GM12892 (cell line): Measurements from ENCODE around the gene ZNF135.

Source experiments
- POLR2A ChIP-seq: IDR thresholded peaks from 2 replicates; pipeline ENCODE4 v1.6.1; 2011; ENCODE audit warnings: low read depth, low read length, control low read depth
- POLR2AphosphoS5 ChIP-seq: IDR thresholded peaks from 2 replicates; pipeline ENCODE4 v1.6.1; 2011; ENCODE audit warnings: low read depth, low read length, control low read depth
- TAF1 ChIP-seq: IDR thresholded peaks from 2 replicates; pipeline ENCODE4 v1.6.1; 2011; ENCODE audit warnings: low read depth, mild to moderate bottlenecking, control low read depth, low read length, borderline replicate concordance

- no peak for TF ChIP-seq POLR2A
- TF ChIP-seq TAF1 = no peak
- no peak for TF ChIP-seq POLR2AphosphoS5
Measured at GRCh38 chr19:58108546-58108817, 49.4 kb downstream of the ZNF135 start.
